Activated T-cell treated with anti-CD3 and anti-CD28 coated beads for 24 hours (primary cell): ENCODE results near the gene HCN1.
"Not testable (repeated sequence)": the region's sequence is repeated elsewhere in the genome, so short reads cannot be mapped to it uniquely, and the experiment has no call there.

ENCODE experiments used
- DNase-seq: peaks from one replicate; pipeline ENCODE4 v3.0.0-alpha.2; 2020; ENCODE audit warnings: low read depth

HCN1 gene

GRCh38 chr5:45414620-45415573 is 281.3 kb downstream of the HCN1 start:
- no peak for DNase-seq

GRCh38 chr5:45411971-45412612 is 284.1 kb downstream of the HCN1 start:
- no peak for DNase-seq

- DNase-seq, result no peak
Measured at GRCh38 chr5:45410304-45410995, 285.7 kb downstream of the HCN1 start.

GRCh38 chr5:45408067-45408466 is 288.1 kb downstream of the HCN1 start:
- no peak for DNase-seq

- no peak for DNase-seq
Measured at GRCh38 chr5:45402804-45403455, 293.2 kb downstream of the HCN1 start.

GRCh38 chr5:45399041-45399440 is 297.1 kb downstream of the HCN1 start:
- no peak for DNase-seq

- DNase-seq, result no peak
Measured at GRCh38 chr5:45385321-45386058, 310.7 kb downstream of the HCN1 start.

- no peak for DNase-seq
Measured at GRCh38 chr5:45383985-45384384, 312.2 kb downstream of the HCN1 start.

GRCh38 chr5:45382583-45382982 is 313.6 kb downstream of the HCN1 start:
- no peak for DNase-seq

GRCh38 chr5:45376417-45376816 is 319.8 kb downstream of the HCN1 start:
- DNase-seq, result no peak

GRCh38 chr5:45372629-45373028 is 323.6 kb downstream of the HCN1 start:
- no peak for DNase-seq

GRCh38 chr5:45371423-45371822 is 324.8 kb downstream of the HCN1 start:
- DNase-seq, result not testable (repeated sequence)

GRCh38 chr5:45355189-45355992 is 340.8 kb downstream of the HCN1 start:
- DNase-seq, result no peak

- DNase-seq, result no peak
Measured at GRCh38 chr5:45336464-45336863, 359.7 kb downstream of the HCN1 start.

GRCh38 chr5:45335978-45336377 is 360.2 kb downstream of the HCN1 start:
- no peak for DNase-seq

- no peak for DNase-seq
Measured at GRCh38 chr5:45335346-45335745, 360.8 kb downstream of the HCN1 start.

- DNase-seq, result no peak
Measured at GRCh38 chr5:45334939-45335338, 361.2 kb downstream of the HCN1 start.

- not testable (repeated sequence) for DNase-seq
Measured at GRCh38 chr5:45312627-45313026, 383.6 kb downstream of the HCN1 start.

- DNase-seq, result no peak
Measured at GRCh38 chr5:45295231-45295630, 400.9 kb downstream of the HCN1 start.

GRCh38 chr5:45288746-45289145 is 407.4 kb downstream of the HCN1 start:
- no peak for DNase-seq

- no peak for DNase-seq
Measured at GRCh38 chr5:45284436-45284835, 411.7 kb downstream of the HCN1 start.
